HG03354 (cell line): ENCODE measurements around the gene KAZN.
"Not testable (repeated sequence)": the region's sequence is repeated elsewhere in the genome, so short reads cannot be mapped to it uniquely, and the experiment has no call there.

ENCODE experiments used
- ATAC-seq: cut with Tn5 transposase; IDR thresholded peaks from one replicate; pipeline ENCODE4 v1.9.1; 2021; ENCODE audit warnings: mild to moderate bottlenecking; ENCODE audit not compliant: unreplicated experiment, poor library complexity, severe bottlenecking

Gene KAZN

GRCh38 chr1:15023976-15024375 is 425.5 kb downstream of the KAZN start:
- ATAC-seq: no peak

- no peak for ATAC-seq
Measured at GRCh38 chr1:15026117-15026489, 427.6 kb downstream of the KAZN start.

GRCh38 chr1:15027515-15027986 is 429.1 kb downstream of the KAZN start:
- ATAC-seq: no peak

- ATAC-seq: no peak
Measured at GRCh38 chr1:15028102-15028501, 429.6 kb downstream of the KAZN start.

- no peak for ATAC-seq
Measured at GRCh38 chr1:15028616-15029015, 430.1 kb downstream of the KAZN start.

GRCh38 chr1:15029036-15029435 is 430.6 kb downstream of the KAZN start:
- no peak for ATAC-seq

GRCh38 chr1:15029786-15030185 is 431.3 kb downstream of the KAZN start:
- no peak for ATAC-seq

GRCh38 chr1:15031251-15031933 is 432.9 kb downstream of the KAZN start:
- no peak for ATAC-seq

- ATAC-seq: no peak
Measured at GRCh38 chr1:15033264-15033663, 434.8 kb downstream of the KAZN start.

GRCh38 chr1:15034656-15035055 is 436.2 kb downstream of the KAZN start:
- no peak for ATAC-seq

GRCh38 chr1:15035236-15035635 is 436.8 kb downstream of the KAZN start:
- no peak for ATAC-seq

GRCh38 chr1:15036101-15036500 is 437.6 kb downstream of the KAZN start:
- ATAC-seq: no peak

- ATAC-seq: no peak
Measured at GRCh38 chr1:15038232-15039016, 439.9 kb downstream of the KAZN start.

GRCh38 chr1:15039017-15039648 is 440.6 kb downstream of the KAZN start:
- ATAC-seq: no peak

- no peak for ATAC-seq
Measured at GRCh38 chr1:15039901-15040300, 441.4 kb downstream of the KAZN start.

GRCh38 chr1:15040685-15041084 is 442.2 kb downstream of the KAZN start:
- ATAC-seq: not testable (repeated sequence)

GRCh38 chr1:15042866-15043265 is 444.4 kb downstream of the KAZN start:
- ATAC-seq: no peak

GRCh38 chr1:15043934-15044333 is 445.4 kb downstream of the KAZN start:
- no peak for ATAC-seq

- ATAC-seq: no peak
Measured at GRCh38 chr1:15045123-15045522, 446.6 kb downstream of the KAZN start.

- peak; percentile 44 for ATAC-seq
Measured at GRCh38 chr1:15046487-15047165, 448.1 kb downstream of the KAZN start.
